H9 (cell line): ENCODE results near the gene LHPP. TPM values are rescaled to one million over a fixed set of nuclear protein-coding genes. Genes with fewer than 3 reads are reported as not detected.

ENCODE experiments used
- DNase-seq: peaks from one replicate; pipeline ENCODE4 v3.0.0-alpha.2; 2017
- H2AFZ ChIP-seq: one replicate; pipeline ENCODE4 v1.6.1; 2013; ENCODE audit warnings: mild to moderate bottlenecking, low read length, control low read depth, moderate library complexity
- H2AK5ac ChIP-seq: 2 replicates; pipeline ENCODE4 v1.6.1; 2013; ENCODE audit warnings: low read length, control low read depth, mixed read lengths; ENCODE audit not compliant: insufficient read length
- H2BK120ac ChIP-seq: one replicate; pipeline ENCODE4 v1.6.1; 2013; ENCODE audit warnings: low read depth, mild to moderate bottlenecking, low read length, control low read depth, inconsistent platforms; ENCODE audit not compliant: poor library complexity, severe bottlenecking
- H2BK12ac ChIP-seq: 2 replicates; pipeline ENCODE4 v1.6.1; 2013; ENCODE audit warnings: low read length, control low read depth, mixed read lengths, low read depth; ENCODE audit not compliant: insufficient read length
- H2BK15ac ChIP-seq: 2 replicates; pipeline ENCODE4 v1.6.1; 2013; ENCODE audit warnings: low read depth, low read length, control low read depth
- H2BK20ac ChIP-seq: one replicate; pipeline ENCODE4 v1.6.1; 2013; ENCODE audit warnings: low read depth, mild to moderate bottlenecking, low read length, control low read depth, inconsistent platforms; ENCODE audit not compliant: poor library complexity, severe bottlenecking
- H2BK5ac ChIP-seq: 2 replicates; pipeline ENCODE4 v1.6.1; 2013; ENCODE audit warnings: low read length, control low read depth, mixed read lengths; ENCODE audit not compliant: insufficient read length
- H3K14ac ChIP-seq: 2 replicates; pipeline ENCODE4 v1.6.1; 2013; ENCODE audit warnings: low read length, control low read depth; ENCODE audit not compliant: insufficient read depth
- H3K18ac ChIP-seq: 2 replicates; pipeline ENCODE4 v1.6.1; 2013; ENCODE audit warnings: low read depth, mild to moderate bottlenecking, mixed read lengths, low read length, control low read depth; ENCODE audit not compliant: insufficient read length
- H3K23ac ChIP-seq: 2 replicates; pipeline ENCODE4 v1.6.1; 2013; ENCODE audit warnings: low read length, control low read depth, mixed read lengths, low read depth; ENCODE audit not compliant: insufficient read length
- H3K23me2 ChIP-seq: 2 replicates; pipeline ENCODE4 v1.6.1; 2013; ENCODE audit warnings: low read depth, mild to moderate bottlenecking, mixed read lengths, low read length, control low read depth; ENCODE audit not compliant: insufficient read length, poor library complexity, severe bottlenecking
- H3K27ac ChIP-seq: 2 replicates; pipeline ENCODE4 v1.5.1; 2013; ENCODE audit warnings: low read length, control low read depth, mixed read lengths, low read depth; ENCODE audit not compliant: insufficient read length
- H3K27me3 ChIP-seq: 2 replicates; pipeline ENCODE4 v1.6.1; 2013; ENCODE audit warnings: low read length, control low read depth, inconsistent platforms; ENCODE audit not compliant: insufficient read depth
- H3K4ac ChIP-seq: 2 replicates; pipeline ENCODE4 v1.6.1; 2013; ENCODE audit warnings: low read depth, mild to moderate bottlenecking, control low read depth, inconsistent platforms, low read length, moderate library complexity
- H3K4me1 ChIP-seq: 2 replicates; pipeline ENCODE4 v1.6.1; 2013; ENCODE audit warnings: low read length, control low read depth, inconsistent platforms; ENCODE audit not compliant: insufficient read depth
- H3K4me2 ChIP-seq: 2 replicates; pipeline ENCODE4 v1.6.1; 2013; ENCODE audit warnings: low read length, control low read depth, mixed read lengths; ENCODE audit not compliant: insufficient read length, insufficient read depth
- H3K56ac ChIP-seq: 2 replicates; pipeline ENCODE4 v1.6.1; 2013; ENCODE audit warnings: low read depth, mild to moderate bottlenecking, mixed read lengths, low read length, control low read depth; ENCODE audit not compliant: insufficient read length
- H3K79me1 ChIP-seq: 2 replicates; pipeline ENCODE4 v1.6.1; 2013; ENCODE audit warnings: low read depth, mild to moderate bottlenecking, moderate library complexity, low read length, control low read depth, inconsistent platforms; ENCODE audit not compliant: insufficient read depth, poor library complexity, severe bottlenecking
- H3K79me2 ChIP-seq: 2 replicates; pipeline ENCODE4 v1.6.1; 2013; ENCODE audit warnings: low read length, control low read depth, inconsistent platforms; ENCODE audit not compliant: insufficient read depth
- H3K9ac ChIP-seq: 2 replicates; pipeline ENCODE4 v1.6.1; 2013; ENCODE audit warnings: low read length, control low read depth, mixed read lengths; ENCODE audit not compliant: insufficient read length; ENCODE audit errors: extremely low read depth
- H3K9me3 ChIP-seq: one replicate; pipeline ENCODE4 v1.6.1; 2013; ENCODE audit warnings: low read depth, low read length, inconsistent platforms; ENCODE audit not compliant: control insufficient read depth
- H3T11ph ChIP-seq: one replicate; pipeline ENCODE4 v1.6.1; 2013; ENCODE audit warnings: mild to moderate bottlenecking, low read length, control low read depth, inconsistent platforms
- H4K20me1 ChIP-seq: one replicate; pipeline ENCODE4 v1.6.1; 2013; ENCODE audit not compliant: control insufficient read depth, insufficient read length, insufficient read depth
- H4K5ac ChIP-seq: 2 replicates; pipeline ENCODE4 v1.6.1; 2013; ENCODE audit warnings: low read depth, mild to moderate bottlenecking, mixed read lengths, low read length, control low read depth; ENCODE audit not compliant: insufficient read length
- H4K8ac ChIP-seq: replicated peaks from 2 replicates; pipeline ENCODE4 v1.6.1; 2013; ENCODE audit warnings: low read length, control low read depth, mixed read lengths, low read depth; ENCODE audit not compliant: insufficient read length
- H4K91ac ChIP-seq: 2 replicates; pipeline ENCODE4 v1.6.1; 2013; ENCODE audit warnings: low read depth, mild to moderate bottlenecking, moderate library complexity, mixed read lengths, low read length, control low read depth; ENCODE audit not compliant: insufficient read length
- H3K27ac Mint-ChIP-seq, 3 experiments: 2 replicates in 2 of 3; 3 replicates in 1 of 3; pipeline ENCODE4 v1.8.0; 2020 to 2021; ENCODE audit warnings: mixed read lengths in 3 of 3, mild to moderate bottlenecking in 1 of 3, moderate library complexity in 1 of 3
- H3K27me3 Mint-ChIP-seq: 2 replicates; pipeline ENCODE4 v1.8.0; 2021; ENCODE audit warnings: low read depth, mild to moderate bottlenecking, moderate library complexity, mixed read lengths
- H3K36me3 Mint-ChIP-seq, 3 experiments: 2 replicates in 2 of 3; 3 replicates in 1 of 3; pipeline ENCODE4 v1.8.0; 2020 to 2021; ENCODE audit warnings: low read depth in 3 of 3, mixed read lengths in 3 of 3; ENCODE audit not compliant: insufficient read depth in 1 of 3
- H3K4me1 Mint-ChIP-seq, 2 experiments: 2 replicates each; pipeline ENCODE4 v1.8.0; 2020; ENCODE audit warnings: mixed read lengths in 2 of 2
- H3K4me3 Mint-ChIP-seq, 2 experiments: 2 replicates in 1 of 2; 3 replicates in 1 of 2; pipeline ENCODE4 v1.8.0; 2020 to 2021; ENCODE audit warnings: mild to moderate bottlenecking in 2 of 2, mixed read lengths in 2 of 2, moderate library complexity in 1 of 2
- H3K9me3 Mint-ChIP-seq, 2 experiments: 2 replicates in 1 of 2; 3 replicates in 1 of 2; pipeline ENCODE4 v1.8.0; 2020; ENCODE audit warnings: mild to moderate bottlenecking in 2 of 2, mixed read lengths in 2 of 2, moderate library complexity in 1 of 2
- WGBS: extraction: QIAGEN DNeasy Blood & Tissue Kit; methylation state at CpG from one replicate; pipeline ENCODE4 v1.1.7; 2013; ENCODE audit warnings: missing lambda C conversion rate, low lambda C conversion rate, mixed read lengths; ENCODE audit not compliant: insufficient read length; ENCODE audit errors: extremely low coverage; 5-methylcytosine and 5-hydroxymethylcytosine counted together
- total RNA-seq: library from RNA; stranded (reverse); gene quantifications from 2 replicates; pipeline ENCODE4 v1.2.1, GENCODE V29; 2021
- TF ChIP-seq, protein P1 (sequence below): fragments of 200-600 bp; sonication (generic); conservative IDR thresholded peaks from 3 replicates; pipeline ENCODE4 v1.8.0; 2021; ENCODE audit warnings: antibody characterized with exemption, mild to moderate bottlenecking

Gene LHPP
- total RNA-seq, 1 experiment from 2014 or later = 29.6 TPM

DNA sequence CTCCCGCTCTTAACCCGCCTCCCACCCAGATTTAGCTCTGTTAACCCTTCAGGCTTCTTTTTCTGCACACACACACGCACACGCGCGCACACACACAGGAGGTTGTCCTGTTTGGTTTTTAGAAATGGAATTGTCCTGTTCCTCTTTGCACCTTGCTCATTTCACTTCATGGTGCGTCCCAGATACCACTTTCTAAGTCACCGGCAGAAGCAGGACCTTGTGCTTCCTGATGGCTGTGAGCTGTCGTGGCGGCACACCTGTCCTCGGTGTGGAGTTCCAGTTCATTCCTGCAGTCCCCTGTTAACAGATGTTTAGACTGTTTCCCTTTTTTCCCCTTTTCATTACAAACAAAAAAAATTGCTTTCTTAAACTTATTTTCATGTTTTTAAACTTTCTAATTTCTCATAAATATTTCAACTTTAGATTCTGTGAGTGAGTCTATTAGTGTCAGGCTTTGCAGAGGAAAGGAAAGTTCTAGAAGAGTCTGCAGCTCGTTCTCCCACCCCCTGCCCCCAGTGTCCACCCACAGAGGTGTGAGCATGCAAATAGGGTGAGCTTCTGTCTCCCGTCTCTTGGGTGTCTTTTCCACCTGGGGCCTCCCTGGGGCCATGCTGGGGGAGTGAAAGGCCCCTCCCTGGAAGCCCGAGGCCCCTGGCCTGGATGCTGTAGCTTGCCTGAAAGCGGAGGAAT is 85.5 kb downstream of the LHPP start:
- Histone ChIP-seq H3K9me3 (no peaks in the 10 kb centered on the region), H3K79me1 (no peaks in the 10 kb centered on the region), H3K79me2 (no peaks in the 10 kb centered on the region), H2AK5ac (no peak overlapping the region), H3K27ac (no peak overlapping the region), H3K14ac (no peak overlapping the region; the same call in 1 of the 2 replicates), H2BK12ac (no peak overlapping the region), H3K4me2 (no peak overlapping the region), H3K18ac (no peak overlapping the region), H4K20me1 (no peaks in the 10 kb centered on the region), H4K91ac (no peak overlapping the region), H2BK20ac (no peak overlapping the region), H4K5ac (no peak overlapping the region), H2BK15ac (no peak overlapping the region), H3K23ac (no peak overlapping the region), H3K27me3 (no peaks in the 10 kb centered on the region), H3K23me2 (no peaks in the 10 kb centered on the region), H3T11ph (no peak overlapping the region), H2BK120ac (no peak overlapping the region), H2AFZ (no peak overlapping the region), H3K9ac (no peak overlapping the region), H3K4me1 (no peaks in the 10 kb centered on the region), H3K56ac (no peak overlapping the region), H2BK5ac (no peak overlapping the region), H3K4ac (no peak overlapping the region), H4K8ac (no peak overlapping the region)
- Mint-ChIP-seq H3K36me3 (no peaks in the 10 kb centered on the region; a peak in 1 of 7 replicates), H3K4me3 (no peak overlapping the region), H3K4me1 (peaks cover 3 to 14% of the 10 kb centered on the region in 2 experiments), H3K9me3 (no peaks in the 10 kb centered on the region), H3K27ac (peak overlapping the region in 1 of 3 experiments; percentile 53; a peak in 3 of 7 replicates), H3K27me3 (no peaks in the 10 kb centered on the region)
- TF ChIP-seq, protein P1, sequence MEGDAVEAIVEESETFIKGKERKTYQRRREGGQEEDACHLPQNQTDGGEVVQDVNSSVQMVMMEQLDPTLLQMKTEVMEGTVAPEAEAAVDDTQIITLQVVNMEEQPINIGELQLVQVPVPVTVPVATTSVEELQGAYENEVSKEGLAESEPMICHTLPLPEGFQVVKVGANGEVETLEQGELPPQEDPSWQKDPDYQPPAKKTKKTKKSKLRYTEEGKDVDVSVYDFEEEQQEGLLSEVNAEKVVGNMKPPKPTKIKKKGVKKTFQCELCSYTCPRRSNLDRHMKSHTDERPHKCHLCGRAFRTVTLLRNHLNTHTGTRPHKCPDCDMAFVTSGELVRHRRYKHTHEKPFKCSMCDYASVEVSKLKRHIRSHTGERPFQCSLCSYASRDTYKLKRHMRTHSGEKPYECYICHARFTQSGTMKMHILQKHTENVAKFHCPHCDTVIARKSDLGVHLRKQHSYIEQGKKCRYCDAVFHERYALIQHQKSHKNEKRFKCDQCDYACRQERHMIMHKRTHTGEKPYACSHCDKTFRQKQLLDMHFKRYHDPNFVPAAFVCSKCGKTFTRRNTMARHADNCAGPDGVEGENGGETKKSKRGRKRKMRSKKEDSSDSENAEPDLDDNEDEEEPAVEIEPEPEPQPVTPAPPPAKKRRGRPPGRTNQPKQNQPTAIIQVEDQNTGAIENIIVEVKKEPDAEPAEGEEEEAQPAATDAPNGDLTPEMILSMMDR = no peak
- WGBS = no CpG with 5 or more reads among the region's 15 CpGs
- no peak for DNase-seq
